ENCODE measurements around the gene STXBP6.

GRCh38 chr14:24908592-24909236 lies 141.2 kb downstream of the STXBP6 start:
- TF ChIP-seq TAF1 (IDR thresholded peaks at IDR 0.05; ENCODE audit: borderline replicate concordance, insufficient read depth, low read length) (no peak), SIN3A (IDR thresholded peaks at IDR 0.05; ENCODE audit: borderline replicate concordance, insufficient read depth, low read length) (no peak), POLR2AphosphoS5 (IDR thresholded peaks at IDR 0.05; ENCODE audit: low read depth, low read length) (no peak)
- TF ChIP-seq, protein P1, sequence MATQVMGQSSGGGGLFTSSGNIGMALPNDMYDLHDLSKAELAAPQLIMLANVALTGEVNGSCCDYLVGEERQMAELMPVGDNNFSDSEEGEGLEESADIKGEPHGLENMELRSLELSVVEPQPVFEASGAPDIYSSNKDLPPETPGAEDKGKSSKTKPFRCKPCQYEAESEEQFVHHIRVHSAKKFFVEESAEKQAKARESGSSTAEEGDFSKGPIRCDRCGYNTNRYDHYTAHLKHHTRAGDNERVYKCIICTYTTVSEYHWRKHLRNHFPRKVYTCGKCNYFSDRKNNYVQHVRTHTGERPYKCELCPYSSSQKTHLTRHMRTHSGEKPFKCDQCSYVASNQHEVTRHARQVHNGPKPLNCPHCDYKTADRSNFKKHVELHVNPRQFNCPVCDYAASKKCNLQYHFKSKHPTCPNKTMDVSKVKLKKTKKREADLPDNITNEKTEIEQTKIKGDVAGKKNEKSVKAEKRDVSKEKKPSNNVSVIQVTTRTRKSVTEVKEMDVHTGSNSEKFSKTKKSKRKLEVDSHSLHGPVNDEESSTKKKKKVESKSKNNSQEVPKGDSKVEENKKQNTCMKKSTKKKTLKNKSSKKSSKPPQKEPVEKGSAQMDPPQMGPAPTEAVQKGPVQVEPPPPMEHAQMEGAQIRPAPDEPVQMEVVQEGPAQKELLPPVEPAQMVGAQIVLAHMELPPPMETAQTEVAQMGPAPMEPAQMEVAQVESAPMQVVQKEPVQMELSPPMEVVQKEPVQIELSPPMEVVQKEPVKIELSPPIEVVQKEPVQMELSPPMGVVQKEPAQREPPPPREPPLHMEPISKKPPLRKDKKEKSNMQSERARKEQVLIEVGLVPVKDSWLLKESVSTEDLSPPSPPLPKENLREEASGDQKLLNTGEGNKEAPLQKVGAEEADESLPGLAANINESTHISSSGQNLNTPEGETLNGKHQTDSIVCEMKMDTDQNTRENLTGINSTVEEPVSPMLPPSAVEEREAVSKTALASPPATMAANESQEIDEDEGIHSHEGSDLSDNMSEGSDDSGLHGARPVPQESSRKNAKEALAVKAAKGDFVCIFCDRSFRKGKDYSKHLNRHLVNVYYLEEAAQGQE (IDR thresholded peaks at IDR 0.05; ENCODE audit: insufficient read depth in 1 of 2, low read depth in 2 of 2, low read length in 2 of 2): no peak
